DMS53 treated with DMSO at 0.1 percent for 48 hours (cell line): Measurements from ENCODE around the gene PPP1CA.

Source experiments
- DNase-seq: peaks from one replicate; lab custom pipeline; 2025; ENCODE audit not compliant: unreplicated experiment; lab: John Stamatoyannopoulos, UW

Gene PPP1CA

DNA sequence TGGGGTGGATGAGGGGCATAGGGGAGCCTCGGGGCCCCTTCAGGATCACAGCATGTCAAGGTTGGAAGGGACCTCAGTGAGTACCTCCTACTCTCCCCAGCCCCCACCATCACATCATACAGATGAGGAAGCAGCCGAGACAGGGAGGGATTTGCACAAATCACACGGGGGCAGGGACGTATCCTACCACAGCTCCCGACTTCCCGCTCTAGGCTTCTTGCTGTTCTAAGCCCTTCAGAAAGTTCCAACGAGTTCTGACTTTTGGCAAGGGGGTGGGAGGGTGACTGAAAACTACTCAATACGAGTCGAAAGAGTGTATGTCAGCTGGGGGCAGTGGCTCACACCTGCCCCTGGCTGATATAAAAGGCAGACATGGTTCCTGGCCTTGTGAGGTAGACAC lies 14.6 kb downstream of the PPP1CA start:
- DNase-seq = no peak

DNA sequence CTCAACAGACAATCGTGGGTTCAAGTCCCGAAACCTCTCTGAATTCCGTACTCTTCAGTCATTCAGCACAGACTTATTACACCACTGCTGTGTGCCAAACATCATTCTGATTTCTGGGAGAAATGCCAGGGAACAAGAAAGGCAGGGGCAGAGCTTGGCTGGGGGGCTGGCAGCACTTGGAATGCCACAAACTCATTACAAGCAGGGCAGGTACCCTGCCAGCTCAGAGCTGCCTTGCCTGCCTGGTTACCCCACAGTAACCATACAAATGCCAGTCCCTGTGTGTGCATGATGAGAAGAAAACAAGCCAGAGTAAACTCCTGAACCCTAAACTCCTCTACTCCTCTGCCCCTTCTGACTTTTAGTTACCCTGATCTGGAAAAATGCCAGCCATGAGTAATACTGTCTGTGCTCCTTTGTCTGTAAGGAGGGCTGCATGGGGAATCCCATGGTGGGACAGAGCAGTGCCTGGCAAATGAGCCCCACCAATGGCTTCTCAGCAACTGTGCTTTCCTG lies 16.7 kb downstream of the PPP1CA start:
- no peak for DNase-seq

DNA sequence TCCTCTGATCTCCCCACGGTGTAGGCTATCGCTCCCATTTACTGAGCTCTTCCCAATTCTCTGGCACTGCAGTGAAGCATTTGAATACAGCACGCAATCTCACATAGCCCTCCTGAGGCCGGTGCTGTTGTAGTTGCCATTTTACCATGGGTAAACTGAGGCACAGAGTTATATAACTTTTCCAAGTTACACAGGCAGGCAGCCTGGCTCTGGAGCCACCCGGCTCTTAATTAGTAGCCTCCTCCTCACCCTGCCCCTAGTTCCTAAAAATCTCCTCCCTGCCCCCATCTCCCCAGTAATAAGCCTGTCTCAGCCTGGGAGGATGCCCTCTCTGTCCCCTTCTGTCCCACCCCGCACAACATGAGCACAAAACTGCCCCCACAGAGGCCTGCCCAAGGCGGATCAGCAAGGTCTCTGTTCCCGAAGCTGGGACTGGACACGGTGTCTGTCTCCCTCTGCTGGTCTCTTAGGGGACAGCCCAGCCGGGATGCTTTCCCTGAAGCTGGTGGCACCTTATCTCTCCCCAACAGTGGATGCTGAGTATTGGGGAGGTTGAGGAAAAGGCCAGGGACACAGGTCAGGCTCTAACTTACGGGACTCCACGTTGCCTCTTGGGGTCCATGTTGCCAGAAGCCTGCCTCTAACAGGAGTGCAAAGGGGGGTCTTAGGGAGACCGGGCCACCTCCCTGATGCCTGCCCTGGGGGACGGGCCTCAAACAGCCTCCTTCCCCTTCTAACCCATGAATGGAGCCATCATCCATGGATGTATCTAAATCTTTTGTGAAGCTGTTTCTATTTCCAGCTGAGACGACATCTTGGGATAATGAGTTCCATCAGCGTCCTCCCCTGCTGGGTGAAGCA lies 19.2 kb downstream of the PPP1CA start:
- DNase-seq = peak; percentile 60

- no peak for DNase-seq
These were observed 20.2 kb downstream of the PPP1CA start for GRCh38 chr11:67381244-67381972.

- no peak for DNase-seq
These were observed 22.3 kb downstream of the PPP1CA start for GRCh38 chr11:67379061-67380058.

DNA sequence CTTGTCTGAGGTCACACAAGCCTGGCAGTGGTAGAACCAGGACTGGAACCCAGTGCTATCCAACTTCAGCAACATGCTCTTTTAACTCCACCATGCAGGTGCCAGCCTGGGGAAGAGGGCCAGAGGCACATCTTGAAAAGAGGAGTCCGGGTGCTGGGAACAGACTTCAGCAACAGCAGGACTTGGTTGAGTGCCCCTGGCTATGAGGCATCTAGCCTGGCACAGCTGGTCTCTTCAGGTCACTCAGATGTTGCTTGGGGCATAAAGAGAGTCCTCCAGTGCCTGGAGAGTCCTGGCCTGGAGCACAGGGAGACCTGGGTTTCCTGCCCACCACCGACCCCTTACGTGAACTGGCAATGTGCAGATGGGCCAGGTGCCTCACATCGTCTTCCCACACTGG lies 23.1 kb downstream of the PPP1CA start:
- DNase-seq = no peak

DNA sequence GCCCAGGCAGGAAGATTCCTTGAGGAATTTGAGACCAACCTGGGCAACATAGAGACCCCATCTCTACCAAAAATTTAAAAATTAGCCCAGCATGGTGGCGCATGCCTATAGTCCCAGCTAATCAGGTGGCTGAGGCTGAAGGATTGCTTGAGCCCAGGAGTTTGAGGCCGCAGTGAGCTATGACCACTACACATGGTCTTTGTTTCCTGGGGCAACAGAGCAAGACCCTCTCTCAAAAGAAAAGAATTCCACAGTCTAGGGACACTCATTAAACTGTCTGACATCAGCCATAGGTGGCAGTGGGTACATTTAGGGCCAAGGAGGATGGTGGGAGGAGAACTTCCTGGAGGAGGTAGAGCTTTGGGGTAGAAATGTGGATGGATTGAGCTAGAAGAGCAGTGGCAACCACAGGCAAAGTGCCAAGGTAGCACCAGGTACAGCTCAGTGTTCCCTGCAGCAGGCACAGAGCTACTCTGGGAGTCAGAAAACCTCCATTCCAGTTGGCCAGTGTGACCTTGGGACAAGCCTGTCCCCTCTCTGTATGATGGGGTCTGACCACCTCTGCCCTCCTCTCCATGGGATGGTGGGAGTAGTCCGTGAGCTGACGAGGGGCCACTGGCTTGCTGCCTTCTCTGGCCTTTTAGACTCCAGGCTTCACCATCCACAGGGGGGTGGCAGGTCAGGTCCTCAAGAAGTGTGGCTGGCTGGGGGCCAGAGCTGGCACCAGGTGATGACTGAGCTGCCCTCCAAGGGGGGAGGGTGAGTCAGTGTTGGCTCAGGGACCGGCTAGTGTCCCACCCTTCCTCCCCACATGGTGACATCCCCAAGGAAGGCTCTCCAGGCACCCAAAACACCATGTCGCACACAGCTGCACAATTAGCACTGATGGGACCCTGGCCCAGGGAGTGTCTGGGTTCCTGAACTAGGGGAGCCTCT lies 24.5 kb downstream of the PPP1CA start:
- DNase-seq = no peak

DNA sequence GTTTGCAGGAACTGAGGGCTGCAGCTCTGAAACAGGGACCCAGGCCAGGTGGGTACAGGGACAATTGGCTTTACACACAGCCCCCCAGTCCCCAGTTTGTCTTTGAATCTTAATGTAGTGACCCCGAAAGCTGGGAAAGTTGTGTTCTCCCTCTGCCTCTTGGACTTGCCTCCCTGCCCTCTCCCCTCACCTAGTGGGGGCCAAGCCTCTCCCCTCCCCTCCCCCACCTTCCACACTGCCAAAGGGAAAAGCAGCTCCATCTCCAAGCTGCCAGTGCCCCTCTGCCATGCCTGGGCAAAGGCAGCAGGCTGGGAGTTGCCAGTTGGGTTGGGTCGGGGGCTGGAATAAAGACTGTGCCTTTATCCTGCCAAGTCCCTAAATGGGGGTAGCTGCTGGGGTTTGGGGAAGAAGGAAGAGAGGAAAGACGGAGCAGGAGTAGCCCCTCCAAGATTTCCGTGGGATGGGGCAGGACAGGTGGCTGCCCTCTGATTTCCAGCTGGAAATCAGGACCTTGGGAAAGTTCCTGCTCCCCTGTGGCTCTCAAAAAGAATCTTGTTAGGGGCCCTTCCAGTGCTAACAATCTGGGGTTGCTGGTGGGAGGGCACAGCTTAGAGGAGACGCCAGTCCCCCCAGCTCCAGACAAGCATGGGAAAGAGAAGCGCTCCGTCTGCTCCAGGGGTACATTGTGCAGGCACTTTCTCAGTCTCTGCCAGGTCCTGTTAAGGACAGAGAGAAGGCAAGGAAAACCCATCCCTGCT lies 25.4 kb downstream of the PPP1CA start:
- DNase-seq = no peak

GRCh38 chr11:67375320-67376055 lies 26.2 kb downstream of the PPP1CA start:
- DNase-seq = no peak

GRCh38 chr11:67374571-67375281 lies 26.9 kb downstream of the PPP1CA start:
- DNase-seq = no peak

DNA sequence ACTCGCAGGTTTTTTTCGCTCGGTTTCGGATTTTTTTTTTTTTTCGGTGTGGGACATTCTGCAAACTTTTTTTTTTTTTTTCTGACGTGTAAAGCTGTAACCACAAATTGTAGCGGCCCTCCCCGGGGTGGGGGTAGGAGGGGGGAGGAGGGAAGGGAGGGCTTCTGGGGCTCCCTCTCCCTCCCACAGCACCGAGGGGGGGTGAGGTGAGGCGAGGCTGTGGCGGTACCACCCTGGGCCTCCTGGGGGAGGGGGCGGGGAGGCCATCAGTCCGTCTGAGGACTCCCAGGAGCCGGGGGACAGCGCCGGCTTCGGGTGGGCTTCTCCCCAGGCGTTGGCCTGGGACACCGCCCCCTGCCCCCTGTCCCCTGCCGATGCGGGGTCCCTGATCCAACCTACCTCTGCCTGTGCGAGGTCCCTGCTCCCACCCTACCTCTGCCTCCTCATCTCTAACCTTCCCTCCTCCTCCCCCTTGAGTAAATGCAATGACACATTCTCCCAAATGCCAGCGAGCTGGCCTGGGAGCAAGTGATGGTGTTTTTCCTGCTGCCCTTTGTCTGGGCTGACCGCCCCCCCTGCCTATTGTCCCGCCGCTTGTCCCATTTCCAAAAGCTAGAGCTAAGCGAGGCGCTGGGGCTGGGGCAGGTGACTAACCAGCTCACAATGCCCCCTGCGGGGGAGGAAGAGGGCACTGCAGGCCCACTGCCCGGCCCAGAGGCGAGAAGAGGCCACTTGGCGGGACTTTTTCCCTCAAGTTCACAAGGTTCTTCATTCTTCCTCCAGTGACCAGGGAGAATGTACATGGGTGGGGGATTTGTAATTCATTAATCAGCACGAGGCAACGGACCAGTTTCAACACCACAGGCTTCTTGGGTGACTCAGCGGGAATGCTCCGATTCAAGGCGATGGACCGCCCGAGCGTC lies 27.7 kb downstream of the PPP1CA start:
- peak; percentile 32 for DNase-seq

DNA sequence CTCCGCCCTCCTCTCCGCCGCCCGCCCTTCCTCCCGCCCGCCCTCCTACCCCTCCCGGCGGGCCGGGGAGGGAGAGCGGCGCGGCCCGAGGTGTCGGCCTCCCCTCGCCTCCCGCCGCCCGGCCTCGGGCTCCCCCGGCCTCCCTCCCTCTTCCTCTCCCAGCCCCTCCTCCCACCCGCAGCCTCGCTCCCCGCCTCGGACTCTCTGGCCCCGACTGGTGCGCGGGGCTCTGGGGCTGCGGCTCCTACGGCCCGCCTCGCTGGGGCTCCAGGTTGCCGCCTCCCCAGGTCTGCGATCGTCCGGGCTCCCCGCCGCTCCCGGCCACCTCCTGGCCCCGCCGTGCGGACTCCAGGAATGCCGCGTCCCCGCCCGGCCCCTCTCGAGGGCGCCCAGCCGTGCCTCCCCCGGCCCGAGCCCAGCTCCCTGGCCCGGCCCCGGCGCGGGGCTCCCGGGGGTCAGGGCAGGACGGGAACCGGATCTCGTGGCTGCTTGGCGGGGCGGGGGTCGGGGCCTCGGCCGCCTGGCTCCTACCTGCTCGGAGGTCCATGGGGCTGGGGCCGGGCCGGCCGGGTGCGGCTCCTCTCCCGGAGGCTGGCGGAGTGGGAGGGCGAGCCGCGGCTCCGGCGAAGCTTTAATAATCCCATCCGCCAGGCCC lies 28.5 kb downstream of the PPP1CA start, which contains the start of gene CLCF1:
TSS of gene CLCF1 (minus strand) at position 606 of the 655 bp plus-strand sequence. CDS start at position 547, 59 bp downstream.
- peak; percentile 28 for DNase-seq

DNA sequence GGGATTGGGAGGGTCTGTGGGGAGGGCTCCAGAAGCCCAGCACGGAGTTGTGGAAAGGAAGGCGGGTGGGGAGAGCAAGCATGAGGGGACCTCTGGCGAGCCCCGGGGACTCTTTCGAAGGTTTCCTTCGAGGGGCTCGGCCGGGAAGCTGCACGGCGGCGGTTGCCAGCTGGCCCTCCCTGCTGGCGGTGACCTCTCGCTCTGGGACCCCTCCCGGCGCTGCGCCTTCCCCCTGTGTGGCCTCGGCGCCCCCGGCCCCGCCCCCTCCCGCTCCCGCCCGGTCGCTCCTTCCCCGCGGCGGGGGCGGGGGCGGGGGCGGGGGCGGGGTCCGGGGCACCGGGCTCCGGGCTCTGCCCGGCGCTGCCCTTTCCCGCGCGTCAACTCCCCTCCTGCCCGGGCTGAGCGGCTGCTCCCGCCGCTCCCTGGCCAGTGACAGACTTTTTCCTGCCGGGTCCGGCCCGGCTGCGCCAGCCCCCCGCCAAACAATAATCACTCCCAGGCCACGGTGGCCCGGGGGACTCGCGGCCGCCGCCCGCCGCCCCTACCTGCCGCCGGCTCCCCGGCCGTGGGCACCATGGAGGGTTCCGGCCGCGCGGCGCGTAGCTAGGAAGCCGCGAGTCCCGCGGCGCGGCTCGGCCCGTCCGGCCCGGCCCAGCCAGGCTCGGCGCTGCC lies 29.2 kb downstream of the PPP1CA start:
- DNase-seq = no peak

- DNase-seq = no peak
These were observed 29.7 kb downstream of the PPP1CA start for GRCh38 chr11:67371911-67372320.

GRCh38 chr11:67371189-67371910 lies 30.3 kb downstream of the PPP1CA start:
- DNase-seq = no peak
